ENCODE measurements around the gene ANO2.
"Not testable (repeated sequence)": the region's sequence is repeated elsewhere in the genome, so short reads cannot be mapped to it uniquely, and the experiment has no call there.

ANO2 gene

GRCh38 chr12:5546616-5547015, 398.4 kb downstream of the ANO2 start:
- no peak overlapping the region for H2AFZ ChIP-seq (ENCODE audit: low read depth, low read length)
- H3K4me2 ChIP-seq (ENCODE audit: low read length), result no peak overlapping the region
- H3K4me3 ChIP-seq (ENCODE audit: low read length), result no peak overlapping the region
- H3K4me1 ChIP-seq (ENCODE audit: low read length), result no peaks in the 10 kb centered on the region
- no peak overlapping the region for H3K27ac ChIP-seq (ENCODE audit: low read length)
- no peaks in the 10 kb centered on the region for H4K20me1 ChIP-seq (ENCODE audit: insufficient read depth, low read length)
- 0 out of 2 replicates have a peak, but pooled peaks cover 8% of the 10 kb centered on the region for H3K27me3 ChIP-seq (ENCODE audit: low read depth, low read length)
- TF ChIP-seq CTCF (IDR thresholded peaks at IDR 0.05; ENCODE audit: low read depth, low read length) (no peak), EZH2phosphoT487 (IDR thresholded peaks at IDR 0.05; ENCODE audit: low read depth) (no peak)
- H3K9ac ChIP-seq (ENCODE audit: low read length), result no peak overlapping the region
- H3K36me3 ChIP-seq (replicated peaks; ENCODE audit: low read depth, low read length), result no peaks in the 10 kb centered on the region
- H3K9me3 ChIP-seq (ENCODE audit: insufficient read depth, low read length), result no peaks in the 10 kb centered on the region
- H3K79me2 ChIP-seq (ENCODE audit: low read length), result no peaks in the 10 kb centered on the region

- peaks cover 3% of the 10 kb centered on the region; the same call in 1 of the 2 replicates for H3K27me3 ChIP-seq (ENCODE audit: low read depth, low read length)
- no peak overlapping the region for H2AFZ ChIP-seq (ENCODE audit: low read depth, low read length)
- no peaks in the 10 kb centered on the region for H3K79me2 ChIP-seq (ENCODE audit: low read length)
- H3K9me3 ChIP-seq (ENCODE audit: insufficient read depth, low read length), result no peaks in the 10 kb centered on the region
- H3K36me3 ChIP-seq (replicated peaks; ENCODE audit: low read depth, low read length), result no peaks in the 10 kb centered on the region
- no peaks in the 10 kb centered on the region for H4K20me1 ChIP-seq (ENCODE audit: insufficient read depth, low read length)
- no peak for TF ChIP-seq EZH2phosphoT487 (IDR thresholded peaks at IDR 0.05; ENCODE audit: low read depth)
- no peaks in the 10 kb centered on the region for H3K4me1 ChIP-seq (ENCODE audit: low read length)
- H3K9ac ChIP-seq (ENCODE audit: low read length), result no peak overlapping the region
- no peak overlapping the region for H3K4me3 ChIP-seq (ENCODE audit: low read length)
- no peak overlapping the region for H3K4me2 ChIP-seq (ENCODE audit: low read length)
- no peak overlapping the region for H3K27ac ChIP-seq (ENCODE audit: low read length)
Observed at GRCh38 chr12:5537771-5538170, 407.3 kb downstream of the ANO2 start.

- H3K4me1 ChIP-seq (ENCODE audit: low read length); H3K27me3 ChIP-seq (ENCODE audit: low read depth, low read length); H3K27ac ChIP-seq (ENCODE audit: low read length); H3K4me3 ChIP-seq (ENCODE audit: low read length); H3K36me3 ChIP-seq (replicated peaks; ENCODE audit: low read depth, low read length); H3K9ac ChIP-seq (ENCODE audit: low read length); H3K9me3 ChIP-seq (ENCODE audit: insufficient read depth, low read length); H3K4me2 ChIP-seq (ENCODE audit: low read length); H2AFZ ChIP-seq (ENCODE audit: low read depth, low read length); H4K20me1 ChIP-seq (ENCODE audit: insufficient read depth, low read length); H3K79me2 ChIP-seq (ENCODE audit: low read length): not testable (repeated sequence)
Observed at GRCh38 chr12:5537026-5537615, 407.9 kb downstream of the ANO2 start.

GRCh38 chr12:5535541-5535940, 409.5 kb downstream of the ANO2 start:
- Histone ChIP-seq H3K36me3 (replicated peaks; ENCODE audit: low read depth, low read length) (no peaks in the 10 kb centered on the region), H4K20me1 (ENCODE audit: insufficient read depth, low read length) (no peaks in the 10 kb centered on the region), H3K9me3 (ENCODE audit: insufficient read depth, low read length) (no peaks in the 10 kb centered on the region), H3K79me2 (ENCODE audit: low read length) (no peaks in the 10 kb centered on the region), H3K9ac (ENCODE audit: low read length) (no peak overlapping the region), H3K4me1 (ENCODE audit: low read length) (no peaks in the 10 kb centered on the region), H3K4me2 (ENCODE audit: low read length) (no peak overlapping the region), H3K4me3 (ENCODE audit: low read length) (no peak overlapping the region), H2AFZ (ENCODE audit: low read depth, low read length) (no peak overlapping the region), H3K27me3 (ENCODE audit: low read depth, low read length) (peaks cover 21% of the 10 kb centered on the region), H3K27ac (ENCODE audit: low read length) (no peak overlapping the region)
- TF ChIP-seq EZH2phosphoT487 (IDR thresholded peaks at IDR 0.05; ENCODE audit: low read depth) (no peak), CTCF (IDR thresholded peaks at IDR 0.05; ENCODE audit: low read depth, low read length) (no peak)

GRCh38 chr12:5534426-5535199, 410.4 kb downstream of the ANO2 start:
- Histone ChIP-seq H3K4me2 (ENCODE audit: low read length) (no peak overlapping the region), H3K9me3 (ENCODE audit: insufficient read depth, low read length) (no peaks in the 10 kb centered on the region), H3K27ac (ENCODE audit: low read length) (no peak overlapping the region), H2AFZ (ENCODE audit: low read depth, low read length) (no peak overlapping the region), H3K36me3 (replicated peaks; ENCODE audit: low read depth, low read length) (no peaks in the 10 kb centered on the region), H3K4me1 (ENCODE audit: low read length) (no peaks in the 10 kb centered on the region), H3K27me3 (ENCODE audit: low read depth, low read length) (peaks cover 21% of the 10 kb centered on the region), H3K79me2 (ENCODE audit: low read length) (no peaks in the 10 kb centered on the region), H4K20me1 (ENCODE audit: insufficient read depth, low read length) (no peaks in the 10 kb centered on the region), H3K9ac (ENCODE audit: low read length) (no peak overlapping the region), H3K4me3 (ENCODE audit: low read length) (no peak overlapping the region)
- no peak for TF ChIP-seq EZH2phosphoT487 (IDR thresholded peaks at IDR 0.05; ENCODE audit: low read depth)
- TF ChIP-seq CTCF (IDR thresholded peaks at IDR 0.05; ENCODE audit: low read depth, low read length), result no peak
